Neural progenitor cell (in vitro differentiated cells): Measurements from ENCODE around the gene ADGRG4.

Source experiments
- EZH2 ChIP-seq: fragments of 200-600 bp; sonication (generic); IDR thresholded peaks from 2 replicates; pipeline ENCODE4 v1.6.1; 2017; ENCODE audit warnings: antibody characterized with exemption, mild to moderate bottlenecking, moderate library complexity
- EZH2phosphoT487 ChIP-seq: fragments of 200-600 bp; sonication (generic); IDR thresholded peaks from 2 replicates; pipeline ENCODE4 v1.6.1; 2017; ENCODE audit warnings: antibody characterized with exemption
- TF ChIP-seq, protein P1 (sequence below): fragments of 200-600 bp; sonication (generic); IDR thresholded peaks from 2 replicates; pipeline ENCODE4 v1.5.1; 2017; ENCODE audit warnings: antibody characterized with exemption, mild to moderate bottlenecking

- TF ChIP-seq, protein P1, sequence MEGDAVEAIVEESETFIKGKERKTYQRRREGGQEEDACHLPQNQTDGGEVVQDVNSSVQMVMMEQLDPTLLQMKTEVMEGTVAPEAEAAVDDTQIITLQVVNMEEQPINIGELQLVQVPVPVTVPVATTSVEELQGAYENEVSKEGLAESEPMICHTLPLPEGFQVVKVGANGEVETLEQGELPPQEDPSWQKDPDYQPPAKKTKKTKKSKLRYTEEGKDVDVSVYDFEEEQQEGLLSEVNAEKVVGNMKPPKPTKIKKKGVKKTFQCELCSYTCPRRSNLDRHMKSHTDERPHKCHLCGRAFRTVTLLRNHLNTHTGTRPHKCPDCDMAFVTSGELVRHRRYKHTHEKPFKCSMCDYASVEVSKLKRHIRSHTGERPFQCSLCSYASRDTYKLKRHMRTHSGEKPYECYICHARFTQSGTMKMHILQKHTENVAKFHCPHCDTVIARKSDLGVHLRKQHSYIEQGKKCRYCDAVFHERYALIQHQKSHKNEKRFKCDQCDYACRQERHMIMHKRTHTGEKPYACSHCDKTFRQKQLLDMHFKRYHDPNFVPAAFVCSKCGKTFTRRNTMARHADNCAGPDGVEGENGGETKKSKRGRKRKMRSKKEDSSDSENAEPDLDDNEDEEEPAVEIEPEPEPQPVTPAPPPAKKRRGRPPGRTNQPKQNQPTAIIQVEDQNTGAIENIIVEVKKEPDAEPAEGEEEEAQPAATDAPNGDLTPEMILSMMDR: no peak
- TF ChIP-seq EZH2: no peak
- no peak for TF ChIP-seq EZH2phosphoT487
Observed at GRCh38 chrX:136273986-136274385, 26.8 kb upstream of the ADGRG4 start.
